Gastrocnemius medialis (tissue), 4 donors: ENCODE measurements around the gene CHST8. TPM values are rescaled to one million over a fixed set of nuclear protein-coding genes. Genes with fewer than 3 reads are reported as not detected.

Source experiments
- ATAC-seq, 2 donors: fragments of 150-250 bp; one replicate each; pipeline ENCODE4 v1.9.1; 2016
- DNase-seq, 2 donors: peaks; one replicate each; pipeline ENCODE4 v3.0.0-alpha.2; 2019
- H3K27ac ChIP-seq, 4 donors: fragments of 200-600 bp; sonication (generic); 1 replicate in 1 of 4; 2 replicates in 3 of 4; pipeline ENCODE4 v1.5.1; 2016 to 2018; ENCODE audit warnings: mild to moderate bottlenecking in 2 of 4, moderate library complexity in 1 of 4
- H3K27me3 ChIP-seq, 3 donors: fragments of 200-600 bp; sonication (generic) in 2 of 3; 1 replicate in 1 of 3; 2 replicates in 2 of 3; pipeline versions ENCODE4 v1.5.1 to v1.6.0; 2016 to 2019; ENCODE audit warnings: mild to moderate bottlenecking in 1 of 3, moderate library complexity in 1 of 3
- H3K36me3 ChIP-seq, 2 donors: fragments of 200-600 bp; sonication (generic) in 1 of 2; one replicate each; pipeline ENCODE4 v1.5.1; 2017 to 2018
- H3K4me1 ChIP-seq, 2 donors: fragments of 200-600 bp; sonication (generic) in 1 of 2; one replicate each; pipeline ENCODE4 v1.5.1; 2016 to 2017; ENCODE audit warnings: mild to moderate bottlenecking in 2 of 2
- H3K4me3 ChIP-seq, 4 donors: fragments of 200-600 bp; sonication (generic) in 3 of 4; 1 replicate in 1 of 4; 2 replicates in 3 of 4; pipeline ENCODE4 v1.5.1; 2016 to 2019; ENCODE audit warnings: mild to moderate bottlenecking in 2 of 4
- H3K9me3 ChIP-seq, 3 donors: fragments of 200-600 bp; sonication (generic) in 2 of 3; 1 replicate in 1 of 3; 2 replicates in 2 of 3; pipeline ENCODE4 v1.5.1; 2016 to 2019
- CTCF ChIP-seq, 5 experiments: fragments of 450-650 bp in 3 of 5; fragments of 200-600 bp in 2 of 5; sonication (generic) in 2 of 5; IDR thresholded peaks in 4 of 5; conservative IDR thresholded peaks in 1 of 5; 1 replicate in 4 of 5; 2 replicates in 1 of 5; pipeline ENCODE4 v1.5.1; 2016 to 2019; ENCODE audit warnings: antibody characterized with exemption in 5 of 5, mild to moderate bottlenecking in 3 of 5, moderate library complexity in 3 of 5
- POLR2A ChIP-seq, 2 donors: fragments of 450-650 bp; IDR thresholded peaks; one replicate each; pipeline ENCODE4 v1.6.1; 2017; ENCODE audit warnings: antibody characterized with exemption in 2 of 2, mild to moderate bottlenecking in 2 of 2, moderate library complexity in 2 of 2
- in situ Hi-C, 4 donors: fragments of 200-750 bp; cut with MboI; loops; one replicate each; pipeline versions ENCODE4 v1.15.0 to v1.8.0; 2017; ENCODE audit warnings: low sequenced_read_pairs in 4 of 4
- intact Hi-C: fragments of 100-400 bp; cut with DNase I; formaldehyde crosslinking; loops from one replicate; pipeline ENCODE4 v1.15.1; 2023; ENCODE audit warnings: low total_unique reads
- total RNA-seq, 4 donors: library from RNA; depleted of rRNA; stranded (reverse); fragments of >200 nt; gene quantifications; one replicate each; pipeline versions ENCODE4 v1.1.0 to v1.2.3, GENCODE V29; 2016

CHST8 gene
- total RNA-seq, 4 donors from 2014 or later: 0.29 to 0.46 TPM; not detected in 2

GRCh38 chr19:33649627-33650305 is 28.0 kb downstream of the CHST8 start:
- peaks cover 0 to 3% (median 0%) of the 10 kb centered on the region in 3 donors for H3K27me3 ChIP-seq
- no peaks in the 10 kb centered on the region for H3K4me1 ChIP-seq
- DNase-seq (no peak), ATAC-seq (no peak)
- no peak for TF ChIP-seq POLR2A (IDR thresholded peaks at IDR 0.05)
- TF ChIP-seq CTCF (IDR thresholded peaks at IDR 0.05 in 4 of 5, conservative IDR thresholded peaks at IDR 0.05 in 1 of 5): no peak
- in situ Hi-C loops: no loop called here
- H3K4me3 ChIP-seq: no peak overlapping the region
- no peaks in the 10 kb centered on the region for H3K9me3 ChIP-seq
- intact Hi-C loops: no loop called here
- no peak overlapping the region for H3K27ac ChIP-seq
- H3K36me3 ChIP-seq: no peaks in the 10 kb centered on the region

- Histone ChIP-seq H3K9me3 (no peaks in the 10 kb centered on the region), H3K27ac (no peak overlapping the region), H3K27me3 (peaks cover 0 to 3% (median 0%) of the 10 kb centered on the region in 3 donors), H3K4me1 (no peaks in the 10 kb centered on the region), H3K4me3 (no peak overlapping the region), H3K36me3 (no peaks in the 10 kb centered on the region)
- no peak for TF ChIP-seq CTCF (IDR thresholded peaks at IDR 0.05 in 4 of 5, conservative IDR thresholded peaks at IDR 0.05 in 1 of 5)
- no peak for TF ChIP-seq POLR2A (IDR thresholded peaks at IDR 0.05)
- intact Hi-C loops: no loop called here
- in situ Hi-C loops: no loop called here
- ATAC-seq: no peak
- DNase-seq: no peak
Observed at GRCh38 chr19:33653684-33654083, 31.9 kb downstream of the CHST8 start.

- no peak for TF ChIP-seq POLR2A (IDR thresholded peaks at IDR 0.05)
- no peak for TF ChIP-seq CTCF (IDR thresholded peaks at IDR 0.05 in 4 of 5, conservative IDR thresholded peaks at IDR 0.05 in 1 of 5)
- Histone ChIP-seq H3K4me3 (no peak overlapping the region), H3K27me3 (peaks cover 0 to 3% (median 0%) of the 10 kb centered on the region in 3 donors), H3K4me1 (no peaks in the 10 kb centered on the region), H3K36me3 (no peaks in the 10 kb centered on the region), H3K9me3 (no peaks in the 10 kb centered on the region), H3K27ac (no peak overlapping the region)
- ATAC-seq (no peak), DNase-seq (no peak)
- in situ Hi-C loops (no loop called here), intact Hi-C loops (no loop called here)
Observed at GRCh38 chr19:33654840-33655508, 33.2 kb downstream of the CHST8 start.

- DNase-seq (no peak), ATAC-seq (no peak)
- H3K27ac ChIP-seq: no peak overlapping the region
- no peaks in the 10 kb centered on the region for H3K4me1 ChIP-seq
- H3K4me3 ChIP-seq: no peak overlapping the region
- no peaks in the 10 kb centered on the region for H3K27me3 ChIP-seq
- no peak for TF ChIP-seq POLR2A (IDR thresholded peaks at IDR 0.05)
- TF ChIP-seq CTCF (IDR thresholded peaks at IDR 0.05 in 4 of 5, conservative IDR thresholded peaks at IDR 0.05 in 1 of 5): no peak
- H3K36me3 ChIP-seq: no peaks in the 10 kb centered on the region
- in situ Hi-C loops (no loop called here), intact Hi-C loops (no loop called here)
- H3K9me3 ChIP-seq: no peaks in the 10 kb centered on the region
Observed at GRCh38 chr19:33659835-33660234, 38.1 kb downstream of the CHST8 start.
